GM12878 (cell line): Measurements from ENCODE around the gene TMEM79. TPM values are rescaled to one million over a fixed set of nuclear protein-coding genes. Genes with fewer than 3 reads are reported as not detected.

Source experiments
- ATAC-seq: fragments of 200-7000 bp; cut with Tn5 transposase; 3 replicates; pipeline ENCODE4 v1.9.1; 2020; ENCODE audit warnings: mild to moderate bottlenecking, moderate library complexity
- Bru-seq: library from RNA; stranded (reverse); fragments of 400-500 nt; gene quantifications from one replicate; lab custom pipeline; 2021; lab: Mats Ljungman, UMichigan
- BruChase-seq, 2 experiments: library from RNA; stranded (reverse); fragments of 400-500 nt; gene quantifications; one replicate each; lab custom pipeline; 2021; lab: Mats Ljungman, UMichigan
- BruUV-seq: library from RNA; stranded (reverse); fragments of 400-500 nt; replicated peaks from 2 replicates; lab custom pipeline; 2021; lab: Mats Ljungman, UMichigan
- CTCF ChIA-PET: fragments of 300-600 bp; sonication (Branson Sonifier 250); formaldehyde crosslinking; extraction: SDS; loops from one replicate; lab custom pipeline; 2021; ENCODE audit warnings: inconsistent platforms; lab: Yijun Ruan, JAX
- POLR2A ChIA-PET: fragments of 350-600 bp; formaldehyde crosslinking; extraction: SDS; loops from one replicate; lab custom pipeline; 2021; ENCODE audit warnings: inconsistent platforms; lab: Charles Lee
- RAD21 ChIA-PET: fragments of 300-600 bp; sonication (Branson Sonifier 250); formaldehyde crosslinking; loops from one replicate; lab custom pipeline; 2023; ENCODE audit warnings: antibody characterized with exemption; ENCODE audit not compliant: unreplicated experiment; lab: Charles Lee
- SMC1A ChIA-PET: fragments of 300-600 bp; sonication (Branson Sonifier 250); formaldehyde crosslinking; loops from one replicate; lab custom pipeline; 2023; ENCODE audit not compliant: unreplicated experiment, uncharacterized antibody; lab: Charles Lee
- DNase-seq: peaks from one replicate; pipeline ENCODE4 v3.0.0-alpha.2; 2011; ENCODE audit warnings: low read depth, low spot score
- FAIRE-seq: peaks from 3 replicates; lab custom pipeline; 2011; peaks lifted over from hg19 to GRCh38; lab: Jason Lieb, UNC
- H2AFZ ChIP-seq: 2 replicates; pipeline ENCODE4 v1.6.0; 2011; ENCODE audit warnings: low read depth, low read length, control low read depth; ENCODE audit not compliant: control insufficient read depth
- H3K27ac ChIP-seq: 2 replicates; pipeline ENCODE4 v1.5.1; 2011; ENCODE audit warnings: control low read depth; ENCODE audit not compliant: control insufficient read depth, insufficient read depth
- H3K27me3 ChIP-seq, 2 experiments: replicated peaks in 1 of 2; 2 replicates each; pipeline versions ENCODE4 v1.6.0 to v1.6.1; 2011; ENCODE audit warnings: low read length in 1 of 2; ENCODE audit not compliant: control insufficient read depth in 2 of 2, insufficient read depth in 2 of 2
- H3K36me3 ChIP-seq, 2 experiments: 2 replicates each; pipeline ENCODE4 v1.5.1; 2011; ENCODE audit warnings: low read length in 1 of 2; ENCODE audit not compliant: control insufficient read depth in 2 of 2, insufficient read depth in 2 of 2
- H3K4me1 ChIP-seq: 2 replicates; pipeline ENCODE4 v1.6.1; 2011; ENCODE audit warnings: mild to moderate bottlenecking, low read length, moderate library complexity, mixed read lengths; ENCODE audit not compliant: control insufficient read depth, insufficient read depth
- H3K4me2 ChIP-seq: 2 replicates; pipeline ENCODE4 v1.6.0; 2011; ENCODE audit warnings: control low read depth; ENCODE audit not compliant: control insufficient read depth, insufficient read depth
- H3K4me3 ChIP-seq: fragments of 200-600 bp; sonication (generic); 2 replicates; pipeline ENCODE4 v1.5.1; 2016
- H3K79me2 ChIP-seq: 2 replicates; pipeline ENCODE4 v1.6.0; 2011; ENCODE audit warnings: low read length; ENCODE audit not compliant: control insufficient read depth, insufficient read depth
- H3K9ac ChIP-seq: 2 replicates; pipeline ENCODE4 v1.8.0; 2011; ENCODE audit warnings: low read length, control low read depth, mixed read lengths; ENCODE audit not compliant: control insufficient read depth, insufficient read depth
- H3K9me3 ChIP-seq: replicated peaks from 3 replicates; pipeline ENCODE4 v1.5.1; 2011; ENCODE audit warnings: mild to moderate bottlenecking, low read length; ENCODE audit not compliant: control insufficient read depth, insufficient read depth
- H4K20me1 ChIP-seq: 2 replicates; pipeline ENCODE4 v1.6.0; 2011; ENCODE audit not compliant: control insufficient read depth, insufficient read depth
- CBX5 ChIP-seq: sonication (generic); IDR thresholded peaks from 2 replicates; pipeline ENCODE4 v1.6.1; 2016; ENCODE audit warnings: low read depth, moderate library complexity, mild to moderate bottlenecking, inconsistent platforms
- CEBPZ ChIP-seq: fragments of 150-350 bp; IDR thresholded peaks from 2 replicates; pipeline ENCODE4 v1.6.1; 2016; ENCODE audit warnings: low read depth, low read length
- CHD4 ChIP-seq: fragments of 200-600 bp; sonication (generic); IDR thresholded peaks from 2 replicates; pipeline ENCODE4 v1.6.1; 2016; ENCODE audit warnings: mild to moderate bottlenecking
- IKZF2 ChIP-seq, 2 experiments: fragments of 450-650 bp; IDR thresholded peaks; 2 replicates each; pipeline ENCODE4 v1.6.1; 2017; ENCODE audit warnings: mild to moderate bottlenecking in 2 of 2, moderate library complexity in 2 of 2
- MTA2 ChIP-seq: fragments of 450-650 bp; IDR thresholded peaks from 2 replicates; pipeline ENCODE4 v1.6.1; 2016; ENCODE audit warnings: low read depth, mild to moderate bottlenecking, moderate library complexity
- RBBP5 ChIP-seq: fragments of 200-600 bp; sonication (generic); conservative IDR thresholded peaks from 2 replicates; pipeline ENCODE4 v1.6.1; 2016
- STAT3 ChIP-seq: IDR thresholded peaks from 2 replicates; pipeline ENCODE4 v1.6.1; 2011; ENCODE audit warnings: low read depth, low read length, improper control_type of control experiment
- TARDBP ChIP-seq: IDR thresholded peaks from 2 replicates; pipeline ENCODE4 v1.6.1; 2016; ENCODE audit warnings: borderline replicate concordance
- YY1 ChIP-seq: IDR thresholded peaks from 2 replicates; pipeline ENCODE4 v1.6.1; 2011; ENCODE audit warnings: low read depth, mild to moderate bottlenecking, low read length
- ZBED1 ChIP-seq: IDR thresholded peaks from 2 replicates; pipeline ENCODE4 v1.6.1; 2016; ENCODE audit warnings: borderline replicate concordance
- ZNF217 ChIP-seq: fragments of 450-650 bp; IDR thresholded peaks from 2 replicates; pipeline ENCODE4 v1.6.1; 2017; ENCODE audit warnings: antibody characterized with exemption, mild to moderate bottlenecking
- WGBS: methylation state at CpG from one replicate; pipeline ENCODE4 v1.1.6; 2016; ENCODE audit warnings: low lambda C conversion rate; ENCODE audit not compliant: insufficient replicate concordance, insufficient coverage; ENCODE audit errors: missing lambda C conversion rate; 5-methylcytosine and 5-hydroxymethylcytosine counted together
- in situ Hi-C: fragments of 300-500 bp; cut with MboI; formaldehyde crosslinking; loops from 9 replicates; pipeline ENCODE4 v1.14.3; 2018; ENCODE audit warnings: mixed read lengths
- intact Hi-C: fragments of 100-400 bp; cut with micrococcal nuclease; formaldehyde crosslinking; loops from one replicate; pipeline ENCODE4 v1.14.2; 2022; ENCODE audit not compliant: unreplicated experiment
- long read RNA-seq, 2 experiments: library from polyadenylated mRNA; unstranded; transcript quantifications; one replicate each; pipeline ENCODE4 v2.0.0, GENCODE V29; 2019 to 2020
- polyA minus RNA-seq, 3 experiments: library from RNA; depleted of rRNA, polyadenylated mRNA; stranded (reverse); fragments of >200 nt; gene quantifications; 2 replicates each; pipeline ENCODE4 v1.2.3, GENCODE V29; 2011
- polyA plus RNA-seq, 11 experiments: library from polyadenylated mRNA; depleted of rRNA in 4 of 11; unstranded in 6 of 11; stranded (reverse) in 5 of 11; fragments of >200 nt; fragmentation: Nextera tagmentation in 4 of 11; fragmentation: Illumina TruSeq in 1 of 11; extraction: Ambion mirVana in 4 of 11; extraction: Trizol in 1 of 11; gene quantifications; 1 replicate in 1 of 11; 2 replicates in 10 of 11; pipeline versions ENCODE4 v1.2.1 to v1.2.3, GENCODE V29; 2011 to 2016; ENCODE audit warnings: inconsistent platforms in 2 of 11, missing spikeins in 2 of 11, low read depth in 1 of 11
- total RNA-seq, 4 experiments: library from RNA; depleted of rRNA in 3 of 4; stranded (reverse); fragments of >200 nt in 3 of 4; fragmentation: Illumina TruSeq in 1 of 4; extraction: Trizol in 1 of 4; gene quantifications; 2 replicates each; pipeline versions ENCODE4 v1.2.1 to v1.2.3, GENCODE V29; 2013 to 2021

Gene TMEM79
- 7.0 and 7.2 TPM in 2 replicates for total RNA-seq (2013; cell fraction: nucleolus; rRNA removed)
- total RNA-seq (2014; rRNA removed) = 1.9 and 3.8 TPM in 2 replicates
- 2.2 and 2.5 TPM in 2 replicates for total RNA-seq (2014; rRNA removed; fragmentation: Illumina TruSeq; extraction: Trizol)
- 3.1 and 4.0 TPM in 2 replicates for total RNA-seq (2021)
- 1.7 TPM for polyA plus RNA-seq (2011; ENCODE audit: low read depth)
- polyA plus RNA-seq (2011; rRNA removed) = 2.0 and 3.8 TPM in 2 replicates
- 5.7 and 7.1 TPM in 2 replicates for polyA plus RNA-seq (2011; cell fraction: cytosol; rRNA removed)
- polyA plus RNA-seq (2011; cell fraction: nucleus; rRNA removed) = 16.8 and 20.3 TPM in 2 replicates
- polyA plus RNA-seq (2012) = 2.8 and 4.1 TPM in 2 replicates
- polyA plus RNA-seq (2014; fragmentation: Illumina TruSeq; extraction: Trizol) = 0.86 and 2.6 TPM in 2 replicates
- polyA plus RNA-seq (2014; fragmentation: Nextera tagmentation; extraction: Ambion mirVana) = 1 to 10 TPM in 1 of 2 experiments, under 1 TPM in 1; 0.47 to 1.2 TPM
- polyA plus RNA-seq (2014; rRNA removed) = 5.2 and 7.3 TPM in 2 replicates
- polyA plus RNA-seq (2016; fragmentation: Nextera tagmentation; extraction: Ambion mirVana) = 1 to 10 TPM; 5.1 to 5.2 TPM
- 2.6 and 6.3 TPM in 2 replicates for polyA minus RNA-seq (2011; rRNA and poly(A)+ RNA removed)
- polyA minus RNA-seq (2011; cell fraction: cytosol; rRNA and poly(A)+ RNA removed) = 0.73 and 0.80 TPM in 2 replicates
- 5.4 and 8.4 TPM in 2 replicates for polyA minus RNA-seq (2011; cell fraction: nucleus; rRNA and poly(A)+ RNA removed)
- Bru-seq, nascent RNA = percentile 50 among the genes with signal in this experiment
- percentile 49 among the genes with signal in this experiment for BruChase-seq, experiment 1, labeled RNA remaining after a 6-hour chase
- BruChase-seq, experiment 2, labeled RNA remaining after a 2-hour chase = percentile 50 among the genes with signal in this experiment
- long read RNA-seq, experiment 1 = 0 reads
- long read RNA-seq, experiment 2 = 0 reads

DNA sequence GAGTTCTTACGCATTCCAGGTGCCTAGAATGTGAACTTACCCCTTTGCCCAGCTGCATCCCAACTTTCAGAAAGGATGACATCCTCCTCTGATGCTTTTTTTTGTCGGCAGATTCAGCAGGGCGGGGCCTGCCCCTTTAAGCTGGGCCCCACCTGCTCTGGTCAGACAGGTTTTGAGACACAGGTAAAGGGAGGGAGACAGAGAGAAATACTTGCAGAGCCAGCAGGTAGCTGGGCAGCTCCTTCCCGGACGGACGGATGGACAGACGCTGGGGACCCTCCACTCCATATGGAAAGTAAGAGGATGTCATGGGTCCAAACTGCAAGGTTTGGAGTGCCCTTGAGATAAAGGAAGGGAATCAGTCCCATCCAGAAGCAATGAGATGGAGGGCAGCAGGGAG is at the start of gene TMEM79:
Gene TMEM79, plus strand, starts transcription at position 214 of the 400 bp plus-strand sequence. CDS start 902 bp downstream, outside the sequence.
- Histone ChIP-seq H3K9me3 (no peaks in the 10 kb centered on the region), H3K27ac (peak within 1 kb of the TSS; percentile 86), H4K20me1 (no peaks in the 10 kb centered on the region), H3K36me3 (peaks cover 0 to 11% of the 10 kb centered on the region in 2 experiments; a peak in 3 of 4 replicates), H3K27me3 (no peaks in the 10 kb centered on the region), H3K4me1 (peaks cover 15% of the 10 kb centered on the region; the same call in 1 of the 2 replicates), H3K4me3 (peak within 1 kb of the TSS; percentile 92), H3K9ac (peak within 1 kb of the TSS; percentile 89), H3K79me2 (peaks cover 46% of the 10 kb centered on the region), H2AFZ (peak within 1 kb of the TSS; percentile 98), H3K4me2 (peak within 1 kb of the TSS; percentile 84)
- ChIA-PET CTCF (interaction anchor here (1.1 to 7.1 kb wide), 5 partner anchors 35 to 346 kb away, joined by 3 to 58 read pairs (median 3); partner anchors contain the start of gene UBQLN4), SMC1A (interaction anchor here (0.9 to 1.7 kb wide), 4 partner anchors 9 to 166 kb away, joined by 3 to 10 read pairs (median 5); partner anchors contain the start of gene GLMP), RAD21 (interaction anchor here (1.3 to 1.9 kb wide), 3 partner anchors 54 to 134 kb away, joined by 4 to 6 read pairs (median 5); partner anchors contain the start of genes CCT3, PMF1 and TSACC), POLR2A (interaction anchor here (0.6 to 2.5 kb wide), 10 partner anchors 9 to 434 kb away, joined by 3 to 12 read pairs (median 4); partner anchors contain the start of gene GLMP)
- TF ChIP-seq IKZF2 (IDR thresholded peaks at IDR 0.05) = no peak
- no peak for TF ChIP-seq ZBED1
- TF ChIP-seq CBX5 = no peak
- TF ChIP-seq RBBP5 = no peak
- no peak for TF ChIP-seq YY1
- TF ChIP-seq MTA2 = no peak
- no peak for TF ChIP-seq CEBPZ
- no peak for TF ChIP-seq ZNF217
- TF ChIP-seq TARDBP = no peak
- TF ChIP-seq STAT3 = no peak
- no peak for TF ChIP-seq CHD4
- FAIRE-seq (no peak), ATAC-seq (no peak), DNase-seq (no peak)
- in situ Hi-C loops (no loop called here), intact Hi-C loops (loop anchor here (10.0 kb wide), 1 partner anchor 189 kb away; no protein-coding TSS in a partner anchor)
- BruUV-seq = no TSS peak
- 90% methylated on average over 7 of the region's 7 CpGs for WGBS
